HG02885 (cell line): ENCODE data around the gene MECR.
"Not testable (repeated sequence)": the region's sequence is repeated elsewhere in the genome, so short reads cannot be mapped to it uniquely, and the experiment has no call there.

Experiments
- ATAC-seq: cut with Tn5 transposase; IDR thresholded peaks from one replicate; pipeline ENCODE4 v1.9.1; 2021; ENCODE audit warnings: mild to moderate bottlenecking; ENCODE audit not compliant: unreplicated experiment, poor library complexity

MECR gene

GRCh38 chr1:29179641-29180184, 51.0 kb downstream of the MECR start:
- ATAC-seq, result no peak

GRCh38 chr1:29177022-29177705, 53.6 kb downstream of the MECR start:
- no peak for ATAC-seq

GRCh38 chr1:29176576-29176975, 54.2 kb downstream of the MECR start:
- no peak for ATAC-seq

DNA sequence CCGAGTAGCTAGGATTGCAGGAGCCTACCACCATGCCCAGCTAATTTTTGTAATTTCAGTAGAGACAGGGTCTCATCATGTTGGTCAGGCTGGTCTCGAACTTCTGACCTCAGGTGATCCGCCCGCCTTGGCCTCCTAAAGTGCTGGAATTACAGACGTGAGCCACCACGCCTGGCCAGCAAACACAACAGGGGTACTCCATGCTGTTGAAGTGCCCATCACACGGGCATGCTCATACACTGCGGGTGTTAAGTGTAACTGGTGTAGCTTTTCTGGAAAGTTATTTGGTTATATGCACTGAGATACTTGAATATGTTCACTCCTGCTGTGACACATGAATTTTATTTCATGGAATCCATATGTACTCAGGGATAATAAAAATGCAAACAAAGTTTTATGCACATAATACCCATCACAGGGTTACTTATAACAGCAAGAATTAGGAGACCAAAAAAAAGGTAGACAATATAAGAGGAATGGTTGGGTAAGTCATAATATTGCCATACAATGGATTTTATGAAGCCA, 58.3 kb downstream of the MECR start:
- no peak for ATAC-seq

GRCh38 chr1:29171521-29171920, 59.2 kb downstream of the MECR start:
- no peak for ATAC-seq

- ATAC-seq, result no peak
Measured at GRCh38 chr1:29171089-29171488, 59.6 kb downstream of the MECR start.

- ATAC-seq, result no peak
Measured at GRCh38 chr1:29169976-29170375, 60.8 kb downstream of the MECR start.

DNA sequence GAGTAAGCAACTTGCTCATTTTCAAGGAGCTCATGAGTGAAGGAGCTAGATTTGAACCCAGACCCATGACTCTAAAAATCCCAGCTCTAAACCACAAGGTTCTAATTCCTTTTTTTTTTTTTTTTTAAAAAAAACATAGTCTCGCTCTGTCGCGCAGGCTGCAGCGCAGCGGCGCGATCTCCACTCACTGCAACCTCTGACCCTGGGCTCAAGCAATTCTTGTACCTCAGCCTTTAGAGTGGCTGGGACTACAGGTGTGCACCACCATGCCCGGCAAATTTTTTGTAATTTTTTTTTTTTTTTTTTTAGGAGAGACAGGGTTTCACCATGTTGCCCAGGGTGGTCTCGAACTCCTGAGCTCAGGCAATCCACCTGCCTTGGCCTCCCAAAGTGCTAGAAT, 62.8 kb downstream of the MECR start:
- ATAC-seq, result no peak

DNA sequence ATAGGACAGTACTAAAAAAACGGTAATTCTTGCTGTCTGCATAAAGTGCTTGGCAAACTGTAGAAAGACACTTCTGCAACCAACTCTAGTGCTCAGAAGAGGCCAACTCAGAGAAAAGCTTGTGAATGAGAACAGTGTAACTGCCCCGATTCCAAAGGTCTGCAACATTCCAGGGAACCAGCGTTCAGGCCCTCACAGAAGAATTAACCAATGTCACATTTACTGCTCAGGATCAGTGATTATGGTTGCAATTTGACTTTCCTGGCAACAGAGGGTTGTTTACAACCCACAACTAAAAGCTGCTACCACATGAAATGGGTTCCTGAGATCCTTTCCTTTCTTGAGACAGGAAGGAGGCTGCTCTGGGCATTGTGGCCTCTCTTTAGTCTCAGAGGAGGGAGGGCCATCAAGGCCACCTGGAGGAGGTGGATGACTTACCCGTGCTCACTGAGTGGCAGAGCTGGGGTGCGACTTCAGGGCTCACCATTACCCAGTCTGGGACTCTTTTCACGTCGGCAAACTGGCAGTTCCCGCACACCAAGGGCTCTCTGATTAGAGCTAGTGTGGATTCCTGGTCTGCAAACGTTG, 64.3 kb downstream of the MECR start:
- ATAC-seq, result no peak

- no peak for ATAC-seq
Measured at GRCh38 chr1:29164588-29164987, 66.1 kb downstream of the MECR start.

GRCh38 chr1:29162476-29163138, 68.1 kb downstream of the MECR start:
- ATAC-seq, result no peak

- ATAC-seq, result no peak
Measured at GRCh38 chr1:29162025-29162424, 68.7 kb downstream of the MECR start.

DNA sequence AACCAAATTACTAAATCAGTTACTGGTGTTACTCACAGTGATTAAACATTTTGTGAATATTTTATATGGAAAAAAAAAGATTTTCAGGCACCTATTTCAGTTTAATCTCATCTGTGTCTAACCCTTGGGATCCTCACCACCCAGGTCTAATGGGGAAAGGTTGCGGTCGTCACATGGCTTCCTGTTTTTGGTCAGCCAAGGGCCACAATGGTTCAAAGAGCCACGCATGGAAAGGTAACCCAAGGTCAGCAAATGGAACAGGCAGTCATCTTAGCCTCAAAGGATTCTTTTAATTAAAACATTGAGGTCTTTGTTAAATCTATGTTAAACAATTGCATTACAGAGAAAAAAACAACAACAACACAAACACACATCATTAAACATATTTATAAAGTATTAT, 71.0 kb downstream of the MECR start:
- ATAC-seq, result no peak

- no peak for ATAC-seq
Measured at GRCh38 chr1:29157269-29157601, 73.5 kb downstream of the MECR start.

DNA sequence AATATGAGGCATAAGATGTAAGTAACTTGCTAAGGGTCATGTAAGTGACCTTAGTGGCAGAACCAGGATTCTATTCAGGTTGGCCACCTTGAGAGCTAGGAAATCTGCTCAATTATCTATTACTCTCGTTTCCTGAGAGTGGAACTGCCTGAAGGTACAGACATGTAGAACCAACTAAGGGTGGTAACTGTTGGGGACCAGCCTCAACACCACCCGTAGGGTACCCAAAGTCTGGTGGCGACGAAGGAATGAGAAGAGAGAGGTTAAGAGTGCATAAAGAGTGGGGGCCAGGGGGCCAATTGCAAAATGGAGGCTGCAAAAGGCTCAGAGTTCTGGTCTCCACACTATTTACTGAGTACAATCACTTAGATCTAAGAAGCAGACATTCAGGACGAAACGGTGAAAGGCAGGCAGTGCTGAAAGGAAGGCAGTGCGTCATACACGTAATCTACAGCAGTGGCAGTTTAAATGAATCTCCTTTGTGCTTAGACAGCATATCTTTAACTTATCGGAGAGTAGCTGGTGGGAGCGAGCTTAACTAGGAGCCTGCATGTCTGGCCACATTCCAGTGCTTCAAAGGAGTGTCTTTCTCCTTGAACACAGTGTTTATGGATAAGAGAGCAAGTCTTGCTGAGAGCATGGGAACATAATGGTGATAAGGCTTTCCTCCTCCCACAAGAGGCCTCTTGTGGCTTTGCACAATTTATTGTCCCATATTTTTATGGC, 74.0 kb downstream of the MECR start:
- no peak for ATAC-seq

GRCh38 chr1:29152046-29152805, 78.5 kb downstream of the MECR start:
- no peak for ATAC-seq

DNA sequence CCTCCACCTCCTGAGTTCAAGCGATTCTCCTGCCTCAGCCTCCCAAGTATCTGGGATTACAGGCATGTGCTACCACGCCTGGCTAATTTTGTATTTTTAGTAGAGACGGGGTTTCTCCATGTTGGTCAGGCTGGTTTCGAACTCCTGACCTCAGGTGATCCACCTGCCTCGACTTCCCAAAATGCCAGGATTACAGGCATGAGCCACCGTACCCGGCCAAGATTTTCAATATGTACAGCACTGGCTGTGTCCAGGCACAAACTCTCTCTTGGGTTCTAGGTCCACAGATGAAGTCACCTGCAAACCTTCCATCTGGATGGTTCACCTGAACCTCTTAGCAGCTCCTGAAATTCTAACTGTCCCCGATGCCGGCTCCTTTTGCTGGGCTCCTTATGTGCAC, 80.4 kb downstream of the MECR start:
- not testable (repeated sequence) for ATAC-seq

GRCh38 chr1:29148656-29149491, 81.9 kb downstream of the MECR start:
- ATAC-seq, result no peak

GRCh38 chr1:29145739-29146437, 84.8 kb downstream of the MECR start:
- ATAC-seq, result no peak
